Heart right ventricle (tissue), 16 donors: ENCODE results near the gene CDHR3. TPM values are rescaled to one million over a fixed set of nuclear protein-coding genes. Genes with fewer than 3 reads are reported as not detected.
A peak's percentile ranks its signal among the peaks of the same experiment; 100 is the strongest.

Experiments used
- ATAC-seq, 8 donors: fragments of 200-7000 bp; cut with Tn5 transposase; one replicate each; pipeline ENCODE4 v1.9.1; 2020; ENCODE audit warnings: mild to moderate bottlenecking in 8 of 8, moderate library complexity in 8 of 8, moderate number of reproducible peaks in 1 of 8
- DNase-seq, 2 donors: peaks; one replicate each; pipeline ENCODE4 v3.0.0-alpha.2; 2020
- H3K27ac ChIP-seq, 10 donors: fragments of 200-600 bp; sonication (generic) in 2 of 10; one replicate each; pipeline versions ENCODE4 v1.5.0 to v1.8.0; 2020 to 2022; ENCODE audit warnings: mild to moderate bottlenecking in 3 of 10
- H3K27me3 ChIP-seq, 7 donors: fragments of 200-600 bp; one replicate each; pipeline ENCODE4 v1.8.0; 2021 to 2022; ENCODE audit warnings: mild to moderate bottlenecking in 2 of 7
- H3K36me3 ChIP-seq, 9 donors: fragments of 200-600 bp; sonication (generic) in 1 of 9; one replicate each; pipeline versions ENCODE4 v1.5.0 to v1.8.0; 2020 to 2022; ENCODE audit warnings: mild to moderate bottlenecking in 2 of 9
- H3K4me1 ChIP-seq, 9 donors: fragments of 200-600 bp; sonication (generic) in 1 of 9; one replicate each; pipeline versions ENCODE4 v1.5.0 to v1.8.0; 2020 to 2022; ENCODE audit warnings: mild to moderate bottlenecking in 4 of 9
- H3K4me3 ChIP-seq, 10 donors: fragments of 200-600 bp; sonication (generic) in 2 of 10; one replicate each; pipeline versions ENCODE4 v1.5.0 to v1.8.0; 2020 to 2022; ENCODE audit warnings: mild to moderate bottlenecking in 7 of 10, moderate library complexity in 2 of 10
- H3K9me3 ChIP-seq, 11 donors: fragments of 200-600 bp in 10 of 11; sonication (generic) in 2 of 11; one replicate each; pipeline versions ENCODE4 v1.5.0 to v1.8.0; 2013 to 2022; ENCODE audit warnings: mild to moderate bottlenecking in 2 of 11, control low read depth in 1 of 11, moderate library complexity in 1 of 11
- CTCF ChIP-seq, 9 donors: fragments of 200-600 bp; sonication (generic) in 2 of 9; IDR thresholded peaks; one replicate each; pipeline versions ENCODE4 v1.5.0 to v1.8.0; 2021 to 2022; ENCODE audit warnings: antibody characterized with exemption in 9 of 9, mild to moderate bottlenecking in 5 of 9, moderate library complexity in 1 of 9
- WGBS, 2 donors: extraction: QIAGEN DNeasy Blood & Tissue Kit; methylation state at CpG; one replicate each; pipeline ENCODE4 v1.1.7; 2013; ENCODE audit warnings: inconsistent platforms in 1 of 2; 5-methylcytosine and 5-hydroxymethylcytosine counted together
- intact Hi-C, 10 donors: fragments of 100-400 bp; cut with DNase I; formaldehyde crosslinking; loops; one replicate each; pipeline versions ENCODE4 v1.11.1 to v1.14.2; 2022
- polyA plus RNA-seq, 2 donors: library from polyadenylated mRNA; stranded (reverse); fragments of 200-250 nt; gene quantifications; one replicate each; pipeline ENCODE4 v1.2.3, GENCODE V29; 2013
- total RNA-seq, 10 donors: library from RNA; stranded (reverse); fragmentation: NEBNext Ultra II Directional in 3 of 10; extraction: Animal tissue kit (Norgen Biotek cat#: 25700) in 3 of 10; gene quantifications; one replicate each; pipeline versions ENCODE4 v1.2.1 to v1.2.4, GENCODE V29; 2021 to 2023
- donor health status: Arrhythmogenic right ventricular cardiomyopathy.
- donor health status: ischemic (EF 13 %, LVEDD 7.1; RV severe dilation, severe dysfunction).
- donor health status: healthy with polysubstance abuse.
- donor health status: DM: no; HTN: yes; CAD: no.
- donor health status: DM: no; HTN: no; CAD: no.
- donor health status: ischemic (EF 25% LVEDD 6.9; RV normal size, moderate dysfunction).
- donor health status: ischemic (EF 25% LVEDD 5.7; RV mildly dilated, moderate dysfunction).
- donor health status: healthy.
- donor health status: DM: yes; HTN: yes; CAD: no.
- donor health status: Ischemic cardiomyopathy.
- donor health status: ischemic (EF 35%, LVEDD 5.7; RV mildly dilated, moderate dysfunction).
- donor health status: nonischemic (EF 11% LVEDD 7.7; RV severe dilation, severe dysfunction).
- donor health status: DM: yes; HTN: yes; CAD: no.
- donor health status: PGD.
- donor health status: ischemic (EF 29% LVEDD 5.4; RV normal size, mild dysfunction).
- donor health status: nonischemic (EF 23%, LVEDD 6.1; RV moderate dilation, normal function).

CDHR3 gene
- total and polyA plus RNA-seq, 12 donors, result 0.59 to 14.2 (median 1.9) TPM

- intact Hi-C loops, result loop anchor here in 2 of 10 donors (2.0 to 10.0 kb wide), 2 partner anchors 100 to 420 kb away; no protein-coding TSS in a partner anchor
- ATAC-seq, result no peak
Observed at GRCh38 chr7:106054156-106054910, 91.3 kb downstream of the CDHR3 start.

GRCh38 chr7:106054971-106055532 is 92.0 kb downstream of the CDHR3 start:
- H3K36me3 ChIP-seq, result no peaks in the 10 kb centered on the region
- H3K27me3 ChIP-seq, result no peaks in the 10 kb centered on the region
- no peak for ATAC-seq
- H3K9me3 ChIP-seq, result peaks cover 0 to 6% (median 0%) of the 10 kb centered on the region in 11 donors
- TF ChIP-seq CTCF (IDR thresholded peaks at IDR 0.05), result no peak
- intact Hi-C loops, result loop anchor here in 2 of 10 donors (2.0 to 10.0 kb wide), 2 partner anchors 100 to 420 kb away; no protein-coding TSS in a partner anchor
- no peak for DNase-seq
- no peak overlapping the region for H3K4me3 ChIP-seq
- WGBS, 2 donors, result 84 to 85% methylated on average over 7 of the region's 7 CpGs
- H3K4me1 ChIP-seq, result peaks cover 0 to 33% (median 8%) of the 10 kb centered on the region in 9 donors
- H3K27ac ChIP-seq, result no peak overlapping the region

More at GRCh38 chr7:106054156-106054910, 91.3 kb downstream of the CDHR3 start:
- H3K27ac ChIP-seq, result no peak overlapping the region
- H3K36me3 ChIP-seq, result no peaks in the 10 kb centered on the region
- no peak for TF ChIP-seq CTCF (IDR thresholded peaks at IDR 0.05)
- peaks cover 0 to 6% (median 0%) of the 10 kb centered on the region in 11 donors for H3K9me3 ChIP-seq
- no peak overlapping the region for H3K4me3 ChIP-seq
- peaks cover 0 to 34% (median 10%) of the 10 kb centered on the region in 9 donors for H3K4me1 ChIP-seq
- H3K27me3 ChIP-seq, result no peaks in the 10 kb centered on the region
- 94 to 97% methylated on average over 11 of the region's 11 CpGs for WGBS, 2 donors
- no peak for DNase-seq

GRCh38 chr7:106056513-106057203 is 93.6 kb downstream of the CDHR3 start:
- no peak overlapping the region for H3K4me3 ChIP-seq
- DNase-seq, result peak; percentile 65 to 76
- peaks cover 0 to under 1% (median 0%) of the 10 kb centered on the region in 11 donors for H3K9me3 ChIP-seq
- H3K27me3 ChIP-seq, result no peaks in the 10 kb centered on the region
- peak; percentile 78 to 93 (median 86) for TF ChIP-seq CTCF (IDR thresholded peaks at IDR 0.05)
- intact Hi-C loops, result loop anchor here in 9 of 10 donors (1.0 to 10.0 kb wide), 3 partner anchors 96 to 418 kb away; no protein-coding TSS in a partner anchor
- H3K27ac ChIP-seq, result no peak overlapping the region
- H3K36me3 ChIP-seq, result no peaks in the 10 kb centered on the region
- 47 to 52% methylated on average over 9 of the region's 9 CpGs for WGBS, 2 donors
- H3K4me1 ChIP-seq, result peaks cover 0 to 22% (median 8%) of the 10 kb centered on the region in 9 donors
- ATAC-seq, result peak; percentile 84 to 96 (median 91)
